ENCODE data around the gene KRT9. TPM values are rescaled to one million over a fixed set of nuclear protein-coding genes. Genes with fewer than 3 reads are reported as not detected.

Gene KRT9
- total RNA-seq, 1 experiment from 2014 or later: 0.15 TPM

- H3K27ac ChIP-seq (ENCODE audit: low read depth, low read length): no peak overlapping the region
- ATAC-seq (no peak), DNase-seq (ENCODE audit: low read depth, low spot score) (no peak)
- H4K20me1 ChIP-seq (ENCODE audit: insufficient read depth): no peaks in the 10 kb centered on the region
- no peaks in the 10 kb centered on the region for H3K36me3 ChIP-seq (ENCODE audit: control insufficient read depth in 1 of 2, insufficient read depth in 2 of 2, low read length in 2 of 2)
- no peak overlapping the region for H3K4me2 ChIP-seq (ENCODE audit: low read length)
- no peaks in the 10 kb centered on the region for H3K9me2 ChIP-seq (ENCODE audit: insufficient read depth)
- no peaks in the 10 kb centered on the region for H3K4me1 ChIP-seq (ENCODE audit: control insufficient read depth in 1 of 2, insufficient read depth in 2 of 2, low read length in 2 of 2)
- intact Hi-C loops (cut with micrococcal nuclease): no loop called here
- no peak overlapping the region for H3K9ac ChIP-seq (ENCODE audit: low read length)
- H3K79me2 ChIP-seq (ENCODE audit: insufficient read depth, low read length): no peaks in the 10 kb centered on the region
- CTCF ChIA-PET: interaction anchor here (2.5 kb wide), 1 partner anchor 18 kb away, joined by 12 read pairs; no protein-coding TSS in a partner anchor
- no peak overlapping the region for H2AFZ ChIP-seq (ENCODE audit: low read depth, low read length, poor library complexity, severe bottlenecking)
- no TSS peak for BruUV-seq (replicated peaks)
- RAD21 ChIA-PET (ENCODE audit: low non-redundant PET in 1 of 2, low total read pairs in 2 of 2, uncharacterized antibody in 2 of 2, unreplicated experiment in 2 of 2): no interaction called here
- no peaks in the 10 kb centered on the region for H3K9me3 ChIP-seq (ENCODE audit: control insufficient read depth in 1 of 2, insufficient read depth in 1 of 2, low read depth in 1 of 2, low read length in 2 of 2)
- H3K4me3 ChIP-seq (replicated peaks in 1 of 2; ENCODE audit: low read depth in 1 of 2, low read length in 2 of 2): no peak overlapping the region
- H3K27me3 ChIP-seq (ENCODE audit: insufficient read depth, low read length): no peaks in the 10 kb centered on the region
- TF ChIP-seq YY1 (IDR thresholded peaks at IDR 0.05; ENCODE audit: extremely low read depth, insufficient replicate concordance, low read depth, low read length) (no peak), ATF3 (IDR thresholded peaks at IDR 0.05) (no peak), EGR1 (IDR thresholded peaks at IDR 0.05; ENCODE audit: low read depth) (no peak), CEBPB (IDR thresholded peaks at IDR 0.05; ENCODE audit: low read depth) (no peak), ZBTB33 (IDR thresholded peaks at IDR 0.05; ENCODE audit: extremely low read depth, insufficient replicate concordance, low read length) (no peak), RAD21 (IDR thresholded peaks at IDR 0.05; ENCODE audit: low read depth) (no peak), ZFX (IDR thresholded peaks at IDR 0.05) (no peak), EZH2 (IDR thresholded peaks at IDR 0.05) (no peak), CBX3 (IDR thresholded peaks at IDR 0.05; ENCODE audit: low read depth) (no peak), JUND (IDR thresholded peaks at IDR 0.05) (no peak), FOSL1 (IDR thresholded peaks at IDR 0.05; ENCODE audit: low read depth) (no peak), REST (IDR thresholded peaks at IDR 0.05; ENCODE audit: low read depth) (no peak)
- POLR2A ChIA-PET: interaction anchor here (2.6 kb wide), 1 partner anchor 11 kb away, joined by 8 read pairs; no protein-coding TSS in a partner anchor
These were observed 4.5 kb downstream of the KRT9 start for GRCh38 chr17:41567317-41567716.
